Raji (cell line): Measurements from ENCODE around the gene MX1.

Source experiments
- POLR2A ChIP-seq: IDR thresholded peaks from 2 replicates; pipeline ENCODE4 v1.6.1; 2011; ENCODE audit warnings: low read depth, low read length, control low read depth; ENCODE audit not compliant: insufficient read depth

MX1 gene

GRCh38 chr21:41506611-41507520 lies 80.8 kb downstream of the MX1 start:
- no peak for TF ChIP-seq POLR2A

GRCh38 chr21:41507521-41508414 lies 81.7 kb downstream of the MX1 start, which contains the start of gene TMPRSS2:
Gene TMPRSS2 (minus strand): TSS chr21:41508158. CDS start chr21:41498133, 10,025 bp downstream.
- TF ChIP-seq POLR2A = no peak

- no peak for TF ChIP-seq POLR2A
These were observed 82.5 kb downstream of the MX1 start for GRCh38 chr21:41508415-41509144.
